ENCODE measurements around the gene IFT122. TPM values are rescaled to one million over a fixed set of nuclear protein-coding genes. Genes with fewer than 3 reads are reported as not detected.

Gene IFT122
- total and polyA plus RNA-seq, 2 of the 4 experiments (the other 2 are of a cell fraction), result 16.8 to 28.0 TPM

GRCh38 chr3:129402210-129402609 is 37.8 kb upstream of the IFT122 start:
- Histone ChIP-seq H3K23ac (ENCODE audit: low read depth, low read length) (no peak overlapping the region), H3K36me3 (ENCODE audit: control insufficient read depth, insufficient read depth, low read length) (no peaks in the 10 kb centered on the region), H2BK15ac (ENCODE audit: low read depth, low read length) (no peak overlapping the region), H3K4me1 (ENCODE audit: control insufficient read depth, insufficient read depth, low read length) (peaks cover 1% of the 10 kb centered on the region; the same call in 1 of the 2 replicates), H3K4ac (ENCODE audit: low read depth, low read length) (no peak overlapping the region), H2BK120ac (ENCODE audit: low read depth, low read length) (no peak overlapping the region), H2BK5ac (ENCODE audit: low read depth, low read length, poor library complexity, severe bottlenecking) (no peak overlapping the region), H3K56ac (ENCODE audit: extremely low read depth, insufficient read depth, low read length) (no peak overlapping the region), H3K4me2 (ENCODE audit: low read depth, low read length) (no peak overlapping the region), H3K4me3 (ENCODE audit: insufficient read depth, low read depth, low read length) (no peak overlapping the region), H2BK20ac (ENCODE audit: low read depth, low read length) (no peak overlapping the region), H2AK9ac (replicated peaks; ENCODE audit: low read depth, low read length, poor library complexity) (no peak overlapping the region), H3K27ac (ENCODE audit: insufficient read depth, low read length) (no peak overlapping the region), H3K9ac (ENCODE audit: low read depth, low read length) (no peak overlapping the region), H3K18ac (ENCODE audit: low read depth, low read length) (no peak overlapping the region), H2AFZ (replicated peaks; ENCODE audit: low read length, poor library complexity) (no peak overlapping the region), H3K9me1 (ENCODE audit: insufficient read depth, low read length) (peaks cover 4% of the 10 kb centered on the region; the same call in 1 of the 2 replicates), H3K14ac (replicated peaks; ENCODE audit: low read depth, low read length) (no peak overlapping the region), H4K8ac (ENCODE audit: low read depth in 2 of 2, low read length in 2 of 2) (no peak overlapping the region), H3K9me3 (ENCODE audit: control insufficient read depth, insufficient read depth, low read length) (no peaks in the 10 kb centered on the region), H4K5ac (ENCODE audit: low read depth, low read length) (no peak overlapping the region), H2AK5ac (ENCODE audit: low read depth, low read length) (no peak overlapping the region), H4K20me1 (ENCODE audit: insufficient read depth, low read length) (peaks cover 10% of the 10 kb centered on the region; the same call in 1 of the 2 replicates), H3K27me3 (ENCODE audit: control insufficient read depth, insufficient read depth, low read length) (no peaks in the 10 kb centered on the region), H4K91ac (ENCODE audit: insufficient read depth, low read depth, low read length) (no peak overlapping the region), H3K79me1 (ENCODE audit: low read depth in 1 of 2, low read length in 2 of 2) (peaks cover 5 to 19% of the 10 kb centered on the region in 2 experiments; a peak in 3 of 4 replicates)
- TF ChIP-seq RFX5 (IDR thresholded peaks at IDR 0.05; ENCODE audit: low read depth, low read length) (no peak), FOS (IDR thresholded peaks at IDR 0.05; ENCODE audit: low read depth, low read length) (no peak), NFE2L2 (IDR thresholded peaks at IDR 0.05; ENCODE audit: low read depth, low read length) (no peak), MAFK (IDR thresholded peaks at IDR 0.05; ENCODE audit: low read depth, low read length) (no peak), USF2 (IDR thresholded peaks at IDR 0.05; ENCODE audit: low read depth, low read length) (no peak), RCOR1 (IDR thresholded peaks at IDR 0.05; ENCODE audit: insufficient replicate concordance, low read length) (no peak), RAD21 (IDR thresholded peaks at IDR 0.05; ENCODE audit: low read length) (no peak), SMC3 (IDR thresholded peaks at IDR 0.05; ENCODE audit: low read depth, low read length) (no peak), MXI1 (IDR thresholded peaks at IDR 0.05; ENCODE audit: borderline replicate concordance, low read depth, low read length) (no peak), ELK1 (IDR thresholded peaks at IDR 0.05; ENCODE audit: borderline replicate concordance, low read depth, low read length) (no peak)
- in situ Hi-C loops (cut with MboI; ENCODE audit: low sequenced_read_pairs) (no loop called here), intact Hi-C loops (cut with micrococcal nuclease) (no loop called here), dilution Hi-C loops (cut with HindIII; ENCODE audit: low sequenced_read_pairs, unreplicated experiment) (no loop called here)
- DNase-seq (no peak), ATAC-seq (ENCODE audit: low read depth) (no peak)
- POLR2A ChIA-PET (ENCODE audit: unreplicated experiment), result no interaction called here
- CTCF ChIA-PET, result no interaction called here
- 76% methylated on average over 3 of the region's 7 CpGs; no CpG with 5 or more reads in 1 of the 2 experiments for WGBS, 2 experiments (ENCODE audit: extremely low coverage in 2 of 2, insufficient read length in 1 of 2)
- no TSS peak for BruUV-seq (replicated peaks)

All from IMR-90 (cell line).